Neural cell (in vitro differentiated cells): ENCODE results near the gene B4GALT2. TPM values are rescaled to one million over a fixed set of nuclear protein-coding genes. Genes with fewer than 3 reads are reported as not detected.

Experiments used
- H2AFZ ChIP-seq: fragments of 200-600, 300-800 bp; sonication (generic), shearing (Covaris generic); 2 replicates; pipeline ENCODE4 v1.6.0; 2014; ENCODE audit warnings: low read depth, mild to moderate bottlenecking, antibody characterized with exemption, low read length, moderate library complexity
- H3F3A ChIP-seq: fragments of 200-600 bp; shearing (Covaris generic); 2 replicates; pipeline ENCODE4 v1.6.1; 2016; ENCODE audit warnings: mild to moderate bottlenecking, moderate library complexity, mixed read lengths, antibody characterized with exemption, low read length; ENCODE audit not compliant: insufficient read depth, poor library complexity, severe bottlenecking
- H3K27ac ChIP-seq: fragments of 200-600, 300-800 bp; sonication (generic), shearing (Covaris generic); 2 replicates; pipeline ENCODE4 v1.5.1; 2014; ENCODE audit warnings: mild to moderate bottlenecking, low read length, moderate library complexity
- H3K27me3 ChIP-seq: fragments of 300-800, 200-600 bp; sonication (generic), shearing (Covaris generic); 2 replicates; pipeline ENCODE4 v1.6.0; 2014; ENCODE audit warnings: mild to moderate bottlenecking, low read depth, low read length, moderate library complexity; ENCODE audit not compliant: insufficient read depth
- H3K36me3 ChIP-seq: fragments of 300-800, 200-600 bp; sonication (generic), shearing (Covaris generic); 2 replicates; pipeline ENCODE4 v1.5.1; 2014; ENCODE audit warnings: mild to moderate bottlenecking, antibody characterized with exemption, low read length, moderate library complexity; ENCODE audit not compliant: insufficient read depth
- H3K4me2 ChIP-seq: fragments of 300-800, 200-600 bp; sonication (generic), shearing (Covaris generic); 2 replicates; pipeline ENCODE4 v1.6.0; 2014; ENCODE audit warnings: mild to moderate bottlenecking, low read length
- H3K4me3 ChIP-seq: fragments of 300-800, 200-600 bp; sonication (generic), shearing (Covaris generic); 2 replicates; pipeline ENCODE4 v1.5.1; 2014; ENCODE audit warnings: mild to moderate bottlenecking, low read length, moderate library complexity
- H3K79me2 ChIP-seq: fragments of 200-600 bp; shearing (Covaris generic); replicated peaks from 2 replicates; pipeline ENCODE4 v1.6.0; 2014; ENCODE audit warnings: mild to moderate bottlenecking, low read length, moderate library complexity; ENCODE audit not compliant: insufficient read depth
- H3K9ac ChIP-seq: fragments of 300-800, 200-600 bp; sonication (generic), shearing (Covaris generic); 2 replicates; pipeline ENCODE4 v1.6.1; 2016; ENCODE audit warnings: mild to moderate bottlenecking, low read length, mixed read lengths
- H3K9me2 ChIP-seq: fragments of 200-600 bp; shearing (Covaris generic); 2 replicates; pipeline ENCODE4 v1.6.1; 2016; ENCODE audit warnings: mild to moderate bottlenecking, low read length, mixed read lengths; ENCODE audit not compliant: insufficient read depth
- H3K9me3 ChIP-seq: fragments of 200-600, 300-800 bp; sonication (generic), shearing (Covaris generic); 2 replicates; pipeline ENCODE4 v1.6.1; 2016; ENCODE audit warnings: mild to moderate bottlenecking, mixed run types, low read length, moderate library complexity, mixed read lengths
- H4K20me1 ChIP-seq: fragments of 200-600 bp; shearing (Covaris generic); 2 replicates; pipeline ENCODE4 v1.6.1; 2016; ENCODE audit warnings: mild to moderate bottlenecking, mixed run types; ENCODE audit not compliant: insufficient read depth
- CTCF ChIP-seq: fragments of 450-650 bp; IDR thresholded peaks from 2 replicates; pipeline ENCODE4 v1.5.1; 2014; ENCODE audit warnings: antibody characterized with exemption, mild to moderate bottlenecking, moderate library complexity; ENCODE audit not compliant: poor library complexity, severe bottlenecking
- EP300 ChIP-seq: fragments of 450-650 bp; conservative IDR thresholded peaks from 2 replicates; pipeline ENCODE4 v1.6.1; 2014; ENCODE audit warnings: antibody characterized with exemption, mild to moderate bottlenecking, moderate library complexity; ENCODE audit not compliant: poor library complexity, severe bottlenecking
- EZH2 ChIP-seq: fragments of 200-600, 300-800 bp; shearing (Covaris generic), sonication (generic); IDR thresholded peaks from 2 replicates; pipeline ENCODE4 v1.6.1; 2014; ENCODE audit warnings: antibody characterized with exemption, low read length, borderline replicate concordance, mild to moderate bottlenecking; ENCODE audit not compliant: insufficient read depth, poor library complexity, severe bottlenecking
- MXI1 ChIP-seq: fragments of 450-650 bp; conservative IDR thresholded peaks from 2 replicates; pipeline ENCODE4 v1.6.1; 2014; ENCODE audit warnings: antibody characterized with exemption, mild to moderate bottlenecking; ENCODE audit not compliant: poor library complexity, severe bottlenecking
- POLR2AphosphoS5 ChIP-seq: IDR thresholded peaks from 2 replicates; pipeline ENCODE4 v1.6.1; 2012
- RAD21 ChIP-seq: fragments of 450-650 bp; conservative IDR thresholded peaks from 2 replicates; pipeline ENCODE4 v1.6.1; 2014; ENCODE audit warnings: antibody characterized with exemption, mild to moderate bottlenecking, moderate library complexity
- REST ChIP-seq: IDR thresholded peaks from 2 replicates; pipeline ENCODE4 v1.6.1; 2012; ENCODE audit warnings: borderline replicate concordance
- SMC3 ChIP-seq: fragments of 450-650 bp; conservative IDR thresholded peaks from 2 replicates; pipeline ENCODE4 v1.6.1; 2014; ENCODE audit warnings: antibody characterized with exemption, mild to moderate bottlenecking, moderate library complexity; ENCODE audit not compliant: poor library complexity
- TAF1 ChIP-seq: IDR thresholded peaks from 2 replicates; pipeline ENCODE4 v1.6.1; 2012; ENCODE audit warnings: low read depth
- polyA plus RNA-seq: library from polyadenylated mRNA; depleted of rRNA; stranded (reverse); fragments of >200 nt; gene quantifications from 2 replicates; pipeline ENCODE4 v1.2.3, GENCODE V29; 2014

B4GALT2 gene
- polyA plus RNA-seq, 1 donor from 2014 or later = 129 TPM

- H3K9me3 ChIP-seq = no peaks in the 10 kb centered on the region
- no peaks in the 10 kb centered on the region for H3F3A ChIP-seq
- no peak overlapping the region for H3K9ac ChIP-seq
- no peaks in the 10 kb centered on the region for H4K20me1 ChIP-seq
- no peak overlapping the region for H3K27ac ChIP-seq
- H3K4me3 ChIP-seq = no peak overlapping the region
- H3K27me3 ChIP-seq = no peaks in the 10 kb centered on the region
- H3K36me3 ChIP-seq = no peaks in the 10 kb centered on the region
- no peaks in the 10 kb centered on the region for H3K79me2 ChIP-seq
- no peak for TF ChIP-seq CTCF
- TF ChIP-seq REST = no peak
- TF ChIP-seq RAD21 = no peak
- TF ChIP-seq MXI1 = no peak
- TF ChIP-seq SMC3 = no peak
- H3K9me2 ChIP-seq = no peaks in the 10 kb centered on the region
- no peak overlapping the region for H3K4me2 ChIP-seq
- no peak overlapping the region for H2AFZ ChIP-seq
Observed at GRCh38 chr1:44008259-44008658, 29.2 kb downstream of the B4GALT2 start.

- no peaks in the 10 kb centered on the region for H3K27me3 ChIP-seq
- no peak overlapping the region for H2AFZ ChIP-seq
- H3K36me3 ChIP-seq = no peaks in the 10 kb centered on the region
- no peaks in the 10 kb centered on the region for H3F3A ChIP-seq
- no peak for TF ChIP-seq MXI1
- TF ChIP-seq POLR2AphosphoS5 = no peak
- no peak for TF ChIP-seq SMC3
- TF ChIP-seq EP300 = no peak
- no peak for TF ChIP-seq TAF1
- no peak for TF ChIP-seq REST
- TF ChIP-seq RAD21 = no peak
- TF ChIP-seq CTCF = no peak
- TF ChIP-seq EZH2 = no peak
- no peaks in the 10 kb centered on the region for H3K79me2 ChIP-seq
- H3K27ac ChIP-seq = no peak overlapping the region
- no peak overlapping the region for H3K4me3 ChIP-seq
- no peaks in the 10 kb centered on the region for H4K20me1 ChIP-seq
- no peak overlapping the region for H3K4me2 ChIP-seq
- no peak overlapping the region for H3K9ac ChIP-seq
- H3K9me2 ChIP-seq = no peaks in the 10 kb centered on the region
- H3K9me3 ChIP-seq = no peaks in the 10 kb centered on the region
Observed at GRCh38 chr1:44010935-44011471, 32.0 kb downstream of the B4GALT2 start.
